OCI-LY3 (cell line): ENCODE data around the gene RPGRIP1L.

Experiments used
- H2AFZ ChIP-seq: fragments of 200-600, 300-600 bp; shearing (Covaris generic); 2 replicates; pipeline ENCODE4 v1.6.0; 2014; ENCODE audit warnings: antibody characterized with exemption, low read depth, low read length
- H3K27ac ChIP-seq: fragments of 200-600, 300-600 bp; sonication (generic); 2 replicates; pipeline ENCODE4 v1.5.1; 2014; ENCODE audit warnings: mild to moderate bottlenecking, low read length, moderate library complexity, mixed read lengths
- H3K27me3 ChIP-seq: fragments of 200-600, 300-600 bp; sonication (generic); 2 replicates; pipeline ENCODE4 v1.6.1; 2014; ENCODE audit warnings: low read depth, low read length, mixed read lengths
- H3K36me3 ChIP-seq: fragments of 200-600, 300-600 bp; sonication (generic); replicated peaks from 2 replicates; pipeline ENCODE3; 2014; ENCODE audit warnings: low read depth, low read length, mixed read lengths
- H3K4me1 ChIP-seq: fragments of 300-600, 200-600 bp; sonication (generic); 2 replicates; pipeline ENCODE4 v1.6.1; 2014; ENCODE audit warnings: low read length, mixed read lengths
- H3K4me2 ChIP-seq: fragments of 200-600, 300-600 bp; sonication (generic); 2 replicates; pipeline ENCODE4 v1.6.1; 2014; ENCODE audit warnings: low read length, mixed read lengths
- H3K4me3 ChIP-seq: fragments of 300-600, 200-600 bp; sonication (generic); 2 replicates; pipeline ENCODE4 v1.5.1; 2014; ENCODE audit warnings: antibody characterized with exemption, mild to moderate bottlenecking, low read length, moderate library complexity
- H3K79me2 ChIP-seq: fragments of 300-600, 200-600 bp; shearing (Covaris generic); 2 replicates; pipeline ENCODE4 v1.6.1; 2014; ENCODE audit warnings: mild to moderate bottlenecking, low read length, mixed read lengths
- H3K9ac ChIP-seq: fragments of 300-600, 200-600 bp; shearing (Covaris generic); 2 replicates; pipeline ENCODE4 v1.6.0; 2014; ENCODE audit warnings: mild to moderate bottlenecking, low read length, moderate library complexity
- H3K9me3 ChIP-seq: fragments of 200-600, 300-600 bp; shearing (Covaris generic); 2 replicates; pipeline ENCODE4 v1.6.1; 2014; ENCODE audit warnings: low read length, mixed read lengths; ENCODE audit not compliant: insufficient read depth
- H4K20me1 ChIP-seq: fragments of 200-600, 300-600 bp; sonication (generic); 2 replicates; pipeline ENCODE4 v1.6.1; 2016; ENCODE audit warnings: low read length, mixed read lengths; ENCODE audit not compliant: insufficient read depth
- CTCF ChIP-seq: fragments of 200-600, 300-600 bp; sonication (generic); IDR thresholded peaks from 2 replicates; pipeline ENCODE4 v1.5.1; 2014; ENCODE audit warnings: antibody characterized with exemption, low read length, low read depth
- EZH2phosphoT487 ChIP-seq: fragments of 200-600 bp; shearing (Covaris generic); IDR thresholded peaks from 2 replicates; pipeline ENCODE4 v1.6.1; 2018; ENCODE audit warnings: antibody characterized with exemption, mixed run types, low read depth

Gene RPGRIP1L

DNA sequence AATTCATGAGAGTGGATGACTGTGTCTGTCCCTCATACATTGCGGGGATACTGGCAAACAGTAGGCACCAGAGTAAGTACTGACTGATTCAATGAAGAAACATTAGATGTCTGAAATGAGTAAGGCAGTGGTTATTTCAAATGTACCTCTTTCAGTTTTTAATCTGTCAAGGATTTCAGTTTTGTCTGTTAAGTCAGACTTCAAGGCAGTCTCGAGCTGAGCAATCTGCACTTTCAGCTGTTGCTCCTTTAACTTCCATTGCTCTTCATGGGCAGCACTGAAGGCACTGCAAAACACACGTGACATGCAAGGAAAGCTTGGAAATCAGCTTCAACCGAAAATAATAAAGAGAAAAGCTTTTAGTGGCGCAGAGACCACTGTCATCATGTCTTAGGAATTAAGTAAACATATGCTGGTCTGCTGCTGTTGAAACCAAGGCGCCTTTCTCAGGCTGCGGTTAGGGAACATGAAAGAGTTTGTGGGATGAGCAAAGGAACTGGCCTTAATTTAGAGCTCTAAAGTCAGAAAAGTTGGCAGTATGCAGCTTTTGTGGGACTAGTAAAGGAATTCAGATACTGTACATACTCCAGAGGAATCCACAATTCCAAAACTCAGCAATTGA lies 38.8 kb downstream of the RPGRIP1L start:
- Histone ChIP-seq H4K20me1 (no peaks in the 10 kb centered on the region), H3K4me3 (no peak overlapping the region), H3K4me1 (no peaks in the 10 kb centered on the region), H3K27me3 (no peaks in the 10 kb centered on the region), H3K27ac (no peak overlapping the region), H3K9me3 (no peaks in the 10 kb centered on the region), H3K4me2 (no peak overlapping the region), H2AFZ (no peak overlapping the region), H3K79me2 (no peaks in the 10 kb centered on the region), H3K36me3 (no peaks in the 10 kb centered on the region), H3K9ac (no peak overlapping the region)
- TF ChIP-seq CTCF (no peak), EZH2phosphoT487 (no peak)

DNA sequence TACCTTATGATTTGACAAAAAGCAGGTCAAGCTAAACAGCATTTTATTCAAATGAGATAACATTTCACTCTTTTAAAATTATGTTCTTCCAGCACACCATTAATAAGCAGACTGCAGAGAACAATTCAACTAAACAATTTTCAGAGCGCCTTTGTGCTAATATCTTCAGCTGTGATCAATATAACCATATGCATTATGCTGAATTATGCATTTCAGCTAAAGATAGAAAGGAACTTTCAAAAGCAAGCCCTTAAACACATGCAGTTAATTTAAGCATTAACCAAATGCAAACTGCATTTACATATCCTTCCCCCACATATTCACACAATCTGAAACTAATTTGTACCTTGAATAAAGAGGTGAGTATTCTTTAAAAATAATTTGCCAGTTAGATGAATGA lies 41.6 kb downstream of the RPGRIP1L start:
- TF ChIP-seq EZH2phosphoT487 (no peak), CTCF (no peak)
- Histone ChIP-seq H4K20me1 (no peaks in the 10 kb centered on the region), H3K9me3 (no peaks in the 10 kb centered on the region), H3K79me2 (no peaks in the 10 kb centered on the region), H3K27me3 (no peaks in the 10 kb centered on the region), H3K27ac (no peak overlapping the region), H3K4me1 (no peaks in the 10 kb centered on the region), H2AFZ (no peak overlapping the region), H3K4me3 (no peak overlapping the region), H3K36me3 (no peaks in the 10 kb centered on the region), H3K9ac (no peak overlapping the region), H3K4me2 (no peak overlapping the region)

DNA sequence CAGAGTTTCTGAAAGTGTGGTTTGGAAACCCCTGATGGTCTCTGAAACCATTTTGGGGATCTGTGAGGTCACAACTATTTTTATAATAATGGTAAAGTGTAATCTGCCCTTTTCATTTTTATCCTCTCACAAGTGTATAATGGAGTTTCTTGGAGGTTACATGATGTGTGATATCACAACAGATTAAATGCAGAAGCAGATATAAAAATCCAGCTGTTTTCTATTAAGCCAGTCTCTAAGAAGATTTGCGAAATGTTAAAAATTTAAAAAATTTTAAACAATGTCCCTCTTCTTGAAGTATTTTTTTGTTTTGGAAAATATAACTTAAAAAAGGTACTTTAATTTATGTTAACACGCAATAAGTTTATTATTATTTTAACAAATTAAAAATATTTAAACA lies 48.7 kb downstream of the RPGRIP1L start:
- H3K4me3 ChIP-seq = no peak overlapping the region
- no peaks in the 10 kb centered on the region for H4K20me1 ChIP-seq
- no peaks in the 10 kb centered on the region for H3K4me1 ChIP-seq
- no peak for TF ChIP-seq CTCF
- TF ChIP-seq EZH2phosphoT487 = no peak
- no peak overlapping the region for H3K9ac ChIP-seq
- no peak overlapping the region for H3K27ac ChIP-seq
- no peak overlapping the region for H2AFZ ChIP-seq
- H3K79me2 ChIP-seq = no peaks in the 10 kb centered on the region
- H3K27me3 ChIP-seq = no peaks in the 10 kb centered on the region
- no peaks in the 10 kb centered on the region for H3K9me3 ChIP-seq
- peaks cover 7% of the 10 kb centered on the region for H3K36me3 ChIP-seq
- no peak overlapping the region for H3K4me2 ChIP-seq

DNA sequence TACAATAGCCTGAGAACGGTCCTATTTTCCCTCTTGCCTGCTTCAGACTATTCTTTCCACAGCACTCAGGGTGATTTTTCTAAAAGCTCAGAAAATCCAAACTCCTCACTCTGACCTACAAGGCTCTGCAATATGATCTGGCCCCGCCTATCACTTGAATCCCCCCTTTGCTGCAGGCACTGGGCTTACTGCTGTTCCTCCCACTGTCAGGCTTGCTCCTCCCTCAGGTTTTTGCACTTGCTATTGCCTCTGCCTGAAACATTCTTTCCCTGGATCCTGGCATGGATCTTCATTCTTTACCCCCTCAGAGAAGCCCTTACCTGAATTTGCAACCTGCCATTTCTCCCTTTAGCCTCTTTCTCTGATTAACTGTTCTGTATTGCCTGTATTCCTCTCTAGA lies 52.3 kb downstream of the RPGRIP1L start:
- Histone ChIP-seq H3K4me2 (no peak overlapping the region), H3K4me1 (no peaks in the 10 kb centered on the region), H3K4me3 (no peak overlapping the region), H4K20me1 (no peaks in the 10 kb centered on the region), H3K36me3 (peaks cover 7% of the 10 kb centered on the region), H3K79me2 (no peaks in the 10 kb centered on the region), H3K27ac (no peak overlapping the region), H3K9ac (no peak overlapping the region), H3K27me3 (no peaks in the 10 kb centered on the region), H3K9me3 (no peaks in the 10 kb centered on the region), H2AFZ (no peak overlapping the region)
- TF ChIP-seq CTCF = no peak
- no peak for TF ChIP-seq EZH2phosphoT487
